ENCODE data around the gene NR1D1. TPM values are rescaled to one million over a fixed set of nuclear protein-coding genes. Genes with fewer than 3 reads are reported as not detected.

Gene NR1D1
- polyA plus RNA-seq, 1 donor (not counting 4 experiments of a cell fraction or from before 2014, with no cell fraction given), result 1.0 TPM

DNA sequence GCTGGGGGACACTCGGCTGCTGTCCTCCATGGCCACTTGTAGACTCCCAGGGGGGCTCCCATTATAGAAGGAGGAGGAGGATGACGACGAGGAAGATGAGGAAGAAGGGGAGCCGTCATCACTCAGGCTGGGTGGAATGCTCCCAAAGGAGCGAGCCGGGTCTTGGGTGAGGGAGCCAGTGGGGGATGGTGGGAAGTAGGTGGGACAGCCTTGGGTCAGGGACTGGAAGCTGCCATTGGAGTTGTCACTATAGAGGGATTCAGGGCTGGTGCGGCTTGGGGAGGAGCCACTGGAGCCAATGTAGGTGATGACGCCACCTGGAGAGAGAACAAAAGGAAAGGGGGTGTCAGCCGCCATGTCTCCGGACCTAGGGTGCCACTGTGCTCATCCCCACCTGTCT is 3.3 kb downstream of the NR1D1 start:
- DNase-seq (ENCODE audit: low read depth, low spot score) (no peak), FAIRE-seq (no peak)
- dilution Hi-C loops (cut with MboI; ENCODE audit: extremely low pct_ligation_motif_present, low sequenced_read_pairs), result no loop called here
- H3K4me1 ChIP-seq (ENCODE audit: control insufficient read depth, extremely low read depth, insufficient read depth, low read length), result peaks cover 40% of the 10 kb centered on the region
- H3K36me3 ChIP-seq (ENCODE audit: control insufficient read depth in 2 of 2, extremely low read depth in 1 of 2, insufficient read depth in 2 of 2, low read length in 2 of 2), result peaks cover 26 to 48% of the 10 kb centered on the region in 2 experiments
- H3K27ac ChIP-seq (ENCODE audit: control insufficient read depth, insufficient read depth, low read length), result no peak overlapping the region
- H3K4me3 ChIP-seq (ENCODE audit: control insufficient read depth in 2 of 3, extremely low read depth in 1 of 3, insufficient read depth in 2 of 3, low read depth in 1 of 3, low read length in 3 of 3), result peak overlapping the region in 1 of 3 experiments; percentile 77
- TF ChIP-seq, protein P1, sequence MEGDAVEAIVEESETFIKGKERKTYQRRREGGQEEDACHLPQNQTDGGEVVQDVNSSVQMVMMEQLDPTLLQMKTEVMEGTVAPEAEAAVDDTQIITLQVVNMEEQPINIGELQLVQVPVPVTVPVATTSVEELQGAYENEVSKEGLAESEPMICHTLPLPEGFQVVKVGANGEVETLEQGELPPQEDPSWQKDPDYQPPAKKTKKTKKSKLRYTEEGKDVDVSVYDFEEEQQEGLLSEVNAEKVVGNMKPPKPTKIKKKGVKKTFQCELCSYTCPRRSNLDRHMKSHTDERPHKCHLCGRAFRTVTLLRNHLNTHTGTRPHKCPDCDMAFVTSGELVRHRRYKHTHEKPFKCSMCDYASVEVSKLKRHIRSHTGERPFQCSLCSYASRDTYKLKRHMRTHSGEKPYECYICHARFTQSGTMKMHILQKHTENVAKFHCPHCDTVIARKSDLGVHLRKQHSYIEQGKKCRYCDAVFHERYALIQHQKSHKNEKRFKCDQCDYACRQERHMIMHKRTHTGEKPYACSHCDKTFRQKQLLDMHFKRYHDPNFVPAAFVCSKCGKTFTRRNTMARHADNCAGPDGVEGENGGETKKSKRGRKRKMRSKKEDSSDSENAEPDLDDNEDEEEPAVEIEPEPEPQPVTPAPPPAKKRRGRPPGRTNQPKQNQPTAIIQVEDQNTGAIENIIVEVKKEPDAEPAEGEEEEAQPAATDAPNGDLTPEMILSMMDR (optimal IDR thresholded peaks at IDR 0.05 in 1 of 3, IDR thresholded peaks at IDR 0.05 in 1 of 3, conservative IDR thresholded peaks at IDR 0.05 in 1 of 3; ENCODE audit: extremely low read depth in 1 of 3, insufficient read depth in 2 of 3, low read length in 3 of 3), result no peak
- no peak for TF ChIP-seq EZH2 (IDR thresholded peaks at IDR 0.05; ENCODE audit: low read length)
- H4K20me1 ChIP-seq (ENCODE audit: control insufficient read depth, extremely low read depth, insufficient read depth, low read length), result no peaks in the 10 kb centered on the region
- no peak overlapping the region for H3K9ac ChIP-seq (ENCODE audit: control insufficient read depth, extremely low read depth, insufficient read depth, low read length)
- H3K27me3 ChIP-seq (ENCODE audit: control insufficient read depth, extremely low read depth, insufficient read depth, low read length), result no peaks in the 10 kb centered on the region
- H3K4me2 ChIP-seq (ENCODE audit: control insufficient read depth, extremely low read depth, insufficient read depth, low read depth, low read length), result peak overlapping the region; percentile 89
- no peaks in the 10 kb centered on the region for H3K9me3 ChIP-seq (ENCODE audit: control insufficient read depth, low read depth, low read length)
- peaks cover 13% of the 10 kb centered on the region for H3K79me2 ChIP-seq (ENCODE audit: control insufficient read depth, insufficient read depth, low read length)
- H2AFZ ChIP-seq (ENCODE audit: control insufficient read depth, low read length), result no peak overlapping the region
- no peaks in the 10 kb centered on the region for H3K9me1 ChIP-seq (ENCODE audit: control insufficient read depth, extremely low read depth, insufficient read depth, low read length)

DNA sequence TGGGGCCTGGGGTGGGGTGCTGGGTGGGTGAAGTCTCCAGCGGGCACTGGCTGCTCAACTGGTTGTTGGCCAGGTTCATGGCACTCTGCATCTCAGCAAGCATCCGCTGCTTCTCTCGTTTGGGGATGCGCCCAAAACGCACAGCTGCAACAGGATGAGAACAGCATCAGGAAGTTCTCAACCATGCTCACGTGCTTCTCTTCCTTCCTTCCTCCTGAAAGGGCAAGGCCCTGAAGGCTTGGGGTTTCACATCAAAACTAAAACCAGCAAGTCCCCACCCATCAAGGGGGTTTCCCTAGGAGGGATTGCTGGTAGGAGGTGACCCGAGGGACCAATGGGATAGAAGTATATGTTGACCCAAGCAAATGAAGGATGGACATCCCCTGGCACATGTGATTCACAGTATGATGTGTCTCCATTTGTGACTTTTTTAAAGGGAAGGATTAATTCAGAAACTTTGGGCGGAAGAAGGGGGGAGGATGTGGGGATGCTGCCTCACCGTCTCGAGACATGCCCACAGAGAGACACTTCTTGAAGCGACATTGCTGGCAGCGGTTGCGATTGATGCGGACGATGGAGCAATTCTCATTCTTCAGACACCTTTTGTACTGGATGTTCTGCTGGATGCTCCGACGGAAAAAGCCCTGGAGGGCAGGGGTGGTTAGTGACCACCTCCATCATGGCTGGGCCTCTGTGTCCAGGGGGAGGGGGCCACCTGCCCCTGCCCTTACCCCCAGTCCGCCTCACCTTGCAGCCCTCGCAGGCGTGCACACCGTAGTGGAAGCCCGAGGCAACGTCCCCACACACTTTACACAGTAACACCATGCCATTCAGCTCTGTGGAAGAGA is 4.2 kb downstream of the NR1D1 start:
- Histone ChIP-seq H3K4me3 (ENCODE audit: control insufficient read depth in 2 of 3, extremely low read depth in 1 of 3, insufficient read depth in 2 of 3, low read depth in 1 of 3, low read length in 3 of 3) (no peak overlapping the region), H3K27ac (ENCODE audit: control insufficient read depth, insufficient read depth, low read length) (no peak overlapping the region), H3K27me3 (ENCODE audit: control insufficient read depth, extremely low read depth, insufficient read depth, low read length) (no peaks in the 10 kb centered on the region), H3K79me2 (ENCODE audit: control insufficient read depth, insufficient read depth, low read length) (peaks cover 13% of the 10 kb centered on the region), H2AFZ (ENCODE audit: control insufficient read depth, low read length) (no peak overlapping the region), H3K9ac (ENCODE audit: control insufficient read depth, extremely low read depth, insufficient read depth, low read length) (no peak overlapping the region), H3K4me2 (ENCODE audit: control insufficient read depth, extremely low read depth, insufficient read depth, low read depth, low read length) (no peak overlapping the region), H3K9me3 (ENCODE audit: control insufficient read depth, low read depth, low read length) (no peaks in the 10 kb centered on the region), H3K4me1 (ENCODE audit: control insufficient read depth, extremely low read depth, insufficient read depth, low read length) (peaks cover 36% of the 10 kb centered on the region), H3K36me3 (ENCODE audit: control insufficient read depth in 2 of 2, extremely low read depth in 1 of 2, insufficient read depth in 2 of 2, low read length in 2 of 2) (peaks cover 26 to 48% of the 10 kb centered on the region in 2 experiments), H3K9me1 (ENCODE audit: control insufficient read depth, extremely low read depth, insufficient read depth, low read length) (no peaks in the 10 kb centered on the region), H4K20me1 (ENCODE audit: control insufficient read depth, extremely low read depth, insufficient read depth, low read length) (no peaks in the 10 kb centered on the region)
- DNase-seq (ENCODE audit: low read depth, low spot score) (no peak), FAIRE-seq (no peak)
- dilution Hi-C loops (cut with MboI; ENCODE audit: extremely low pct_ligation_motif_present, low sequenced_read_pairs), result no loop called here
- TF ChIP-seq, protein P1 (optimal IDR thresholded peaks at IDR 0.05 in 1 of 3, IDR thresholded peaks at IDR 0.05 in 1 of 3, conservative IDR thresholded peaks at IDR 0.05 in 1 of 3; ENCODE audit: extremely low read depth in 1 of 3, insufficient read depth in 2 of 3, low read length in 3 of 3), result no peak
- TF ChIP-seq EZH2 (IDR thresholded peaks at IDR 0.05; ENCODE audit: low read length), result no peak
